KBM-7 (cell line): ENCODE measurements around the gene MTFMT.
"Not testable (repeated sequence)": the region's sequence is repeated elsewhere in the genome, so short reads cannot be mapped to it uniquely, and the experiment has no call there.

Experiments used
- DNase-seq: peaks from one replicate; pipeline ENCODE4 v3.0.0-alpha.2; 2015
- in situ Hi-C: fragments of 300-500 bp; cut with MboI; formaldehyde crosslinking; loops from 2 replicates; pipeline ENCODE4 v1.14.3; 2020; ENCODE audit warnings: low sequenced_read_pairs, low pct_unique_long_range_greater_than_20kb, mixed read lengths

MTFMT gene

GRCh38 chr15:65042776-65043327, 13.4 kb upstream of the MTFMT start:
- no peak for DNase-seq
- in situ Hi-C loops: no loop called here

GRCh38 chr15:65041787-65042186, 12.3 kb upstream of the MTFMT start:
- in situ Hi-C loops: no loop called here
- DNase-seq: no peak

GRCh38 chr15:65040461-65040860, 11.0 kb upstream of the MTFMT start:
- no peak for DNase-seq
- in situ Hi-C loops: no loop called here

GRCh38 chr15:65038836-65039235, 9.4 kb upstream of the MTFMT start:
- no peak for DNase-seq
- in situ Hi-C loops: no loop called here

GRCh38 chr15:65038428-65038827, 9.0 kb upstream of the MTFMT start:
- in situ Hi-C loops: no loop called here

GRCh38 chr15:65037309-65037708, 7.9 kb upstream of the MTFMT start:
- in situ Hi-C loops: no loop called here

More at GRCh38 chr15:65038428-65038827, 9.0 kb upstream of the MTFMT start:
- DNase-seq: no peak

GRCh38 chr15:65034719-65035118, 5.3 kb upstream of the MTFMT start:
- no peak for DNase-seq
- in situ Hi-C loops: no loop called here

More at GRCh38 chr15:65037309-65037708, 7.9 kb upstream of the MTFMT start:
- no peak for DNase-seq

GRCh38 chr15:65033659-65034269, 4.3 kb upstream of the MTFMT start:
- in situ Hi-C loops: no loop called here
- DNase-seq: peak; percentile 77

GRCh38 chr15:65032801-65033537, 3.5 kb upstream of the MTFMT start:
- in situ Hi-C loops: no loop called here
- DNase-seq: peak; percentile 87

- no peak for DNase-seq
- in situ Hi-C loops: no loop called here
These were observed 333 bp upstream of the MTFMT start for GRCh38 chr15:65029736-65030208.

GRCh38 chr15:65028338-65028737, 1.1 kb downstream of the MTFMT start:
- DNase-seq: peak; percentile 40
- in situ Hi-C loops: no loop called here

GRCh38 chr15:65027593-65027992, 1.8 kb downstream of the MTFMT start:
- no peak for DNase-seq
- in situ Hi-C loops: no loop called here

- DNase-seq: no peak
- in situ Hi-C loops: no loop called here
These were observed 2.7 kb downstream of the MTFMT start for GRCh38 chr15:65026756-65027155.

- in situ Hi-C loops: no loop called here
These were observed 8.0 kb downstream of the MTFMT start for GRCh38 chr15:65021488-65021887.

GRCh38 chr15:65020419-65020818, 9.0 kb downstream of the MTFMT start:
- in situ Hi-C loops: no loop called here
- DNase-seq: no peak

More at GRCh38 chr15:65021488-65021887, 8.0 kb downstream of the MTFMT start:
- no peak for DNase-seq

- in situ Hi-C loops, DNase-seq: not testable (repeated sequence)
These were observed 18.2 kb downstream of the MTFMT start for GRCh38 chr15:65011198-65011597.

- in situ Hi-C loops: no loop called here
- DNase-seq: peak; percentile 78
These were observed 20.5 kb downstream of the MTFMT start for GRCh38 chr15:65008983-65009382.

- in situ Hi-C loops: no loop called here
- DNase-seq: peak; percentile 24
These were observed 22.6 kb downstream of the MTFMT start for GRCh38 chr15:65006876-65007275.

GRCh38 chr15:65004993-65005392, 24.4 kb downstream of the MTFMT start:
- in situ Hi-C loops: no loop called here

GRCh38 chr15:64997745-64998375, 31.6 kb downstream of the MTFMT start:
- no peak for DNase-seq
- in situ Hi-C loops: no loop called here

More at GRCh38 chr15:65004993-65005392, 24.4 kb downstream of the MTFMT start:
- DNase-seq: no peak
